Neuronal stem cell (in vitro differentiated cells): ENCODE measurements around the gene ELAVL1. TPM values are rescaled to one million over a fixed set of nuclear protein-coding genes. Genes with fewer than 3 reads are reported as not detected.

Source experiments
- DNase-seq: peaks from one replicate; pipeline ENCODE4 v3.0.0-alpha.2; 2013; ENCODE audit warnings: low spot score
- H2AFZ ChIP-seq: one replicate; pipeline ENCODE4 v1.6.1; 2013; ENCODE audit warnings: mild to moderate bottlenecking, low read length, inconsistent platforms
- H2AK5ac ChIP-seq: 2 replicates; pipeline ENCODE4 v1.6.1; 2013; ENCODE audit warnings: low read depth, mild to moderate bottlenecking, inconsistent platforms, low read length, moderate library complexity, mixed read lengths
- H2BK120ac ChIP-seq: 2 replicates; pipeline ENCODE4 v1.6.1; 2013; ENCODE audit warnings: low read depth, mild to moderate bottlenecking, inconsistent platforms, low read length, moderate library complexity, mixed read lengths
- H2BK12ac ChIP-seq: one replicate; pipeline ENCODE4 v1.6.1; 2013; ENCODE audit warnings: low read length, inconsistent platforms
- H2BK15ac ChIP-seq: 2 replicates; pipeline ENCODE4 v1.6.1; 2013; ENCODE audit warnings: mild to moderate bottlenecking, low read length, inconsistent platforms, mixed read lengths
- H2BK5ac ChIP-seq: one replicate; pipeline ENCODE4 v1.6.1; 2013; ENCODE audit warnings: inconsistent platforms, mild to moderate bottlenecking, low read length, moderate library complexity
- H3K14ac ChIP-seq: one replicate; pipeline ENCODE4 v1.6.1; 2013; ENCODE audit warnings: low read length, inconsistent platforms
- H3K18ac ChIP-seq: 2 replicates; pipeline ENCODE4 v1.6.1; 2013; ENCODE audit warnings: low read length, inconsistent platforms
- H3K23ac ChIP-seq: 2 replicates; pipeline ENCODE4 v1.6.1; 2013; ENCODE audit warnings: low read depth, mild to moderate bottlenecking, mixed read lengths, low read length, inconsistent platforms; ENCODE audit not compliant: poor library complexity
- H3K27ac ChIP-seq: replicated peaks from 3 replicates; pipeline ENCODE4 v1.5.1; 2013; ENCODE audit warnings: low read length, inconsistent platforms
- H3K27me3 ChIP-seq, 3 experiments: 2 replicates each; pipeline ENCODE4 v1.6.1; 2013; ENCODE audit warnings: low read length in 3 of 3, mild to moderate bottlenecking in 2 of 3, inconsistent platforms in 1 of 3, low read depth in 1 of 3, mixed read lengths in 1 of 3, moderate library complexity in 1 of 3; ENCODE audit not compliant: control insufficient read depth in 3 of 3, insufficient read depth in 3 of 3
- H3K36me3 ChIP-seq, 2 donors: replicated peaks in 1 of 2; 2 replicates each; pipeline ENCODE4 v1.6.1; 2013; ENCODE audit warnings: low read length in 2 of 2; ENCODE audit not compliant: control insufficient read depth in 2 of 2, insufficient read depth in 2 of 2
- H3K4ac ChIP-seq: 2 replicates; pipeline ENCODE4 v1.6.1; 2013; ENCODE audit warnings: inconsistent platforms, mild to moderate bottlenecking, low read length, moderate library complexity
- H3K4me1 ChIP-seq, 2 donors: 1 replicate in 1 of 2; 2 replicates in 1 of 2; pipeline ENCODE4 v1.6.1; 2013; ENCODE audit warnings: low read length in 2 of 2, low read depth in 1 of 2; ENCODE audit not compliant: control insufficient read depth in 2 of 2, insufficient read depth in 1 of 2
- H3K4me2 ChIP-seq: one replicate; pipeline ENCODE4 v1.6.1; 2013; ENCODE audit warnings: mild to moderate bottlenecking, low read length, inconsistent platforms; ENCODE audit not compliant: insufficient read depth, poor library complexity, severe bottlenecking
- H3K4me3 ChIP-seq, 2 donors: 2 replicates each; pipeline ENCODE4 v1.5.1; 2013; ENCODE audit warnings: low read length in 2 of 2, mild to moderate bottlenecking in 2 of 2, inconsistent platforms in 1 of 2, moderate library complexity in 1 of 2
- H3K79me1 ChIP-seq: one replicate; pipeline ENCODE4 v1.6.1; 2013; ENCODE audit warnings: low read depth, mild to moderate bottlenecking, inconsistent platforms, low read length, moderate library complexity
- H3K9ac ChIP-seq: one replicate; pipeline ENCODE4 v1.6.1; 2013; ENCODE audit warnings: mild to moderate bottlenecking, low read depth, low read length, inconsistent platforms; ENCODE audit not compliant: poor library complexity
- H3K9me3 ChIP-seq, 2 donors: replicated peaks in 1 of 2; 2 replicates each; pipeline versions ENCODE3 to v1.6.1; 2013; ENCODE audit warnings: low read length in 2 of 2, mild to moderate bottlenecking in 2 of 2, inconsistent platforms in 1 of 2, low read depth in 1 of 2, mixed read lengths in 1 of 2, moderate library complexity in 1 of 2; ENCODE audit not compliant: control insufficient read depth in 2 of 2, insufficient read depth in 1 of 2
- H4K8ac ChIP-seq: one replicate; pipeline ENCODE4 v1.6.1; 2013; ENCODE audit warnings: low read depth, mild to moderate bottlenecking, inconsistent platforms, low read length, moderate library complexity
- H4K91ac ChIP-seq: one replicate; pipeline ENCODE4 v1.6.1; 2013; ENCODE audit warnings: low read length, low read depth, mild to moderate bottlenecking, inconsistent platforms; ENCODE audit not compliant: poor library complexity
- WGBS, 2 donors: extraction: QIAGEN DNeasy Blood & Tissue Kit; methylation state at CpG; one replicate each; pipeline ENCODE4 v1.1.7; 2013; ENCODE audit warnings: missing lambda C conversion rate in 2 of 2, mixed read lengths in 1 of 2; ENCODE audit not compliant: insufficient read length in 2 of 2, insufficient replicate concordance in 1 of 2; ENCODE audit errors: extremely low coverage in 2 of 2; 5-methylcytosine and 5-hydroxymethylcytosine counted together
- polyA plus RNA-seq, 2 experiments: library from polyadenylated mRNA; stranded (reverse); fragments of 200-250 nt; gene quantifications; one replicate each; pipeline ENCODE4 v1.2.3, GENCODE V29; 2013

The ELAVL1 gene
- polyA plus RNA-seq (2013, experiment 1 of 2): 102 TPM
- 99.9 TPM for polyA plus RNA-seq (2013, experiment 2 of 2)

- Histone ChIP-seq H2AK5ac (peak within 1 kb of the TSS; percentile 61), H4K8ac (peak within 1 kb of the TSS; percentile 77), H3K9ac (peak within 1 kb of the TSS; percentile 96), H3K4me2 (peak within 1 kb of the TSS; percentile 91), H3K4me3 (peak within 1 kb of the TSS; percentile 97 to 98), H2BK5ac (peak within 1 kb of the TSS; percentile 88), H3K14ac (peak within 1 kb of the TSS; percentile 77), H2BK12ac (peak within 1 kb of the TSS; percentile 51), H4K91ac (no peak within 1 kb of the TSS), H2BK120ac (peak within 1 kb of the TSS; percentile 8), H2BK15ac (no peak within 1 kb of the TSS), H3K18ac (peak within 1 kb of the TSS; percentile 99), H3K79me1 (peaks cover 11% of the 10 kb centered on the region), H3K4ac (peak within 1 kb of the TSS; percentile 43), H2AFZ (peak within 1 kb of the TSS; percentile 99), H3K27me3 (no peaks in the 10 kb centered on the region), H3K9me3 (no peaks in the 10 kb centered on the region), H3K4me1 (peaks cover 11 to 13% of the 10 kb centered on the region in 2 donors), H3K27ac (peak within 1 kb of the TSS; percentile 86), H3K36me3 (peaks cover 7 to 33% of the 10 kb centered on the region in 2 donors), H3K23ac (peak within 1 kb of the TSS; percentile 38)
- no CpG with 5 or more reads among the region's 98 CpGs for WGBS, 2 donors
- peak; percentile 92 for DNase-seq
Measured at GRCh38 chr19:8005534-8006256, at the start of gene ELAVL1. TSS of gene ELAVL1 (minus strand) at chr19:8005641. CDS start at chr19:7991815, 13,826 bp downstream.

GRCh38 chr19:8054169-8054568 lies 48.7 kb upstream of the ELAVL1 start:
- H4K8ac ChIP-seq: no peak overlapping the region
- no peak overlapping the region for H2BK120ac ChIP-seq
- H2BK15ac ChIP-seq: peak overlapping the region; percentile 94
- DNase-seq: no peak
- H2BK5ac ChIP-seq: peak overlapping the region; percentile 26
- H3K27me3 ChIP-seq: peaks cover 0 to 7% (median 4%) of the 10 kb centered on the region in 3 experiments
- H3K18ac ChIP-seq: peak overlapping the region; percentile 89
- peak overlapping the region; percentile 84 for H2BK12ac ChIP-seq
- no peaks in the 10 kb centered on the region for H3K36me3 ChIP-seq
- no peak overlapping the region for H3K4ac ChIP-seq
- H3K4me1 ChIP-seq: peaks cover 4 to 22% of the 10 kb centered on the region in 2 donors
- H3K27ac ChIP-seq: no peak overlapping the region
- no peak overlapping the region for H3K9ac ChIP-seq
- no peak overlapping the region for H4K91ac ChIP-seq
- peaks cover 0 to 3% of the 10 kb centered on the region in 2 donors for H3K9me3 ChIP-seq
- no peak overlapping the region for H3K4me3 ChIP-seq
- H3K14ac ChIP-seq: peak overlapping the region; percentile 38
- no peak overlapping the region for H3K4me2 ChIP-seq
- peak overlapping the region; percentile 80 for H3K23ac ChIP-seq
- WGBS, 2 donors: no CpG with 5 or more reads among the region's 9 CpGs
- H2AFZ ChIP-seq: no peak overlapping the region
- no peaks in the 10 kb centered on the region for H3K79me1 ChIP-seq
- peak overlapping the region; percentile 96 for H2AK5ac ChIP-seq

DNA sequence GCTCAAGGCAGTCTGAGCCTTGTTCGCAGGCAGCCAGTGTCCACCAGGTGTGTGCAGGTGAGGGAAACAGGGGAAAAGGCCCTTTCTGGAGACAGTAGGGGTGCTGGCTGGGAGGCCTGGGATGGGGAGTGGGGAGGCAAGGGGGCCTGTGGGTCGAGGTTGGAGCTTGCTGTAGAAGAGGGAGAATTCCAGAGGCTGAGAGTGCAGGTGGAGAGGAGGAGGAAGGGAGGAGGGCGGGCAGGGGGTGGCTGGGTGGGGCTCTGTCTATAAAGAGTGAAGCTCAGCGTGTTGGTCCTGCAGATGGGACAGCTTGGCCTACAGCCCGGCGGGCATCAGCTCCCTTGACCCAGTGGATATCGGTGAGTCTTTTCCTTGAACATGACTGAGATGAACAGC lies 47.0 kb upstream of the ELAVL1 start, which contains the start of gene CCL25:
Gene CCL25 (plus strand): TSS at position 297 of the 396 bp plus-strand sequence. CDS start 290 bp downstream, outside the sequence.
- peak within 1 kb of the TSS; percentile 41 for H2BK15ac ChIP-seq
- no peak within 1 kb of the TSS for H3K9ac ChIP-seq
- H3K23ac ChIP-seq: no peak within 1 kb of the TSS
- no peak within 1 kb of the TSS for H2BK12ac ChIP-seq
- peaks cover 4 to 22% of the 10 kb centered on the region in 2 donors for H3K4me1 ChIP-seq
- no peak within 1 kb of the TSS for H2BK5ac ChIP-seq
- H4K91ac ChIP-seq: no peak within 1 kb of the TSS
- no peak within 1 kb of the TSS for H3K4ac ChIP-seq
- DNase-seq: no peak
- H3K18ac ChIP-seq: peak within 1 kb of the TSS; percentile 90
- H3K4me2 ChIP-seq: no peak within 1 kb of the TSS
- H3K9me3 ChIP-seq: peaks cover 0 to 3% of the 10 kb centered on the region in 2 donors
- no peaks in the 10 kb centered on the region for H3K79me1 ChIP-seq
- peak within 1 kb of the TSS; percentile 56 for H3K14ac ChIP-seq
- no peak within 1 kb of the TSS for H4K8ac ChIP-seq
- H3K27me3 ChIP-seq: peaks cover 0 to 7% (median 4%) of the 10 kb centered on the region in 3 experiments
- H3K36me3 ChIP-seq: no peaks in the 10 kb centered on the region
- H2BK120ac ChIP-seq: peak within 1 kb of the TSS; percentile 13
- H3K4me3 ChIP-seq: no peak within 1 kb of the TSS
- no CpG with 5 or more reads among the region's 7 CpGs for WGBS, 2 donors
- no peak within 1 kb of the TSS for H3K27ac ChIP-seq
- H2AK5ac ChIP-seq: peak within 1 kb of the TSS; percentile 46
- no peak within 1 kb of the TSS for H2AFZ ChIP-seq
